HAP-1 (cell line): Measurements from ENCODE around the gene FNTB.

Experiments
- DNase-seq, 2 experiments: peaks; one replicate each; pipeline ENCODE4 v3.0.0-alpha.2; 2016 to 2020; ENCODE audit warnings: low spot score in 2 of 2
- H3K27me3 ChIP-seq: fragments of 250-450 bp; sonication (Bioruptor Pico); 2 replicates; pipeline ENCODE4 v1.5.1; 2020; ENCODE audit warnings: low read depth, mild to moderate bottlenecking, moderate library complexity
- H3K36me3 ChIP-seq: fragments of 250-450 bp; sonication (Bioruptor Pico); replicated peaks from 2 replicates; pipeline ENCODE4 v1.5.1; 2020; ENCODE audit warnings: mild to moderate bottlenecking
- H3K4me1 ChIP-seq: fragments of 250-450 bp; sonication (Bioruptor Pico); 2 replicates; pipeline ENCODE4 v1.5.1; 2020; ENCODE audit warnings: mild to moderate bottlenecking
- H3K4me3 ChIP-seq: fragments of 250-450 bp; sonication (Bioruptor Pico); 2 replicates; pipeline ENCODE4 v1.5.1; 2020; ENCODE audit warnings: mild to moderate bottlenecking, moderate library complexity
- H3K9me3 ChIP-seq: fragments of 250-450 bp; sonication (Bioruptor Pico); 2 replicates; pipeline ENCODE4 v1.5.1; 2020; ENCODE audit warnings: mild to moderate bottlenecking, moderate library complexity
- in situ Hi-C: fragments of 300-500 bp; cut with MboI; formaldehyde crosslinking; loops from 3 replicates; pipeline ENCODE4 v1.14.3; 2020; ENCODE audit warnings: low sequenced_read_pairs, inconsistent platforms, mixed read lengths

The FNTB gene

GRCh38 chr14:64946310-64947045 lies 40.2 kb upstream of the FNTB start:
- no peak for DNase-seq
- Histone ChIP-seq H3K36me3 (peaks cover 37% of the 10 kb centered on the region), H3K4me1 (no peaks in the 10 kb centered on the region), H3K4me3 (no peak overlapping the region), H3K9me3 (no peaks in the 10 kb centered on the region), H3K27me3 (no peaks in the 10 kb centered on the region)
- in situ Hi-C loops = no loop called here

GRCh38 chr14:64947710-64948611 lies 38.7 kb upstream of the FNTB start:
- H3K4me3 ChIP-seq = no peak overlapping the region
- H3K4me1 ChIP-seq = no peaks in the 10 kb centered on the region
- H3K36me3 ChIP-seq = peaks cover 49% of the 10 kb centered on the region
- in situ Hi-C loops = no loop called here
- DNase-seq = peak in 1 of 2 experiments; percentile 5
- H3K27me3 ChIP-seq = no peaks in the 10 kb centered on the region
- H3K9me3 ChIP-seq = no peaks in the 10 kb centered on the region

- Histone ChIP-seq H3K9me3 (no peaks in the 10 kb centered on the region), H3K27me3 (no peaks in the 10 kb centered on the region), H3K4me3 (no peak overlapping the region), H3K4me1 (no peaks in the 10 kb centered on the region), H3K36me3 (peaks cover 53% of the 10 kb centered on the region)
- no peak for DNase-seq
- in situ Hi-C loops = no loop called here
Observed at GRCh38 chr14:64948612-64949210, 38.0 kb upstream of the FNTB start.

- Histone ChIP-seq H3K4me1 (no peaks in the 10 kb centered on the region), H3K36me3 (peaks cover 50% of the 10 kb centered on the region), H3K9me3 (no peaks in the 10 kb centered on the region), H3K27me3 (no peaks in the 10 kb centered on the region), H3K4me3 (no peak overlapping the region)
- in situ Hi-C loops = no loop called here
- DNase-seq = no peak
Observed at GRCh38 chr14:64950889-64951288, 35.8 kb upstream of the FNTB start.

GRCh38 chr14:64951291-64951690 lies 35.4 kb upstream of the FNTB start:
- Histone ChIP-seq H3K4me3 (no peak overlapping the region), H3K36me3 (peaks cover 50% of the 10 kb centered on the region), H3K27me3 (no peaks in the 10 kb centered on the region), H3K4me1 (no peaks in the 10 kb centered on the region), H3K9me3 (no peaks in the 10 kb centered on the region)
- DNase-seq = no peak
- in situ Hi-C loops = no loop called here

- in situ Hi-C loops = no loop called here
- H3K27me3 ChIP-seq = no peaks in the 10 kb centered on the region
- H3K4me1 ChIP-seq = no peaks in the 10 kb centered on the region
- H3K4me3 ChIP-seq = no peak overlapping the region
- no peak for DNase-seq
- H3K9me3 ChIP-seq = no peaks in the 10 kb centered on the region
- H3K36me3 ChIP-seq = peaks cover 50% of the 10 kb centered on the region
Observed at GRCh38 chr14:64951724-64952123, 35.0 kb upstream of the FNTB start.

- Histone ChIP-seq H3K36me3 (peaks cover 42% of the 10 kb centered on the region), H3K4me3 (no peak overlapping the region), H3K9me3 (no peaks in the 10 kb centered on the region), H3K27me3 (no peaks in the 10 kb centered on the region), H3K4me1 (no peaks in the 10 kb centered on the region)
- no peak for DNase-seq
- in situ Hi-C loops = no loop called here
Observed at GRCh38 chr14:64952598-64953309, 33.9 kb upstream of the FNTB start.

- Histone ChIP-seq H3K36me3 (peaks cover 36% of the 10 kb centered on the region), H3K4me3 (no peak overlapping the region), H3K4me1 (no peaks in the 10 kb centered on the region), H3K27me3 (no peaks in the 10 kb centered on the region), H3K9me3 (no peaks in the 10 kb centered on the region)
- DNase-seq = no peak
- in situ Hi-C loops = no loop called here
Observed at GRCh38 chr14:64953310-64953654, 33.4 kb upstream of the FNTB start.

GRCh38 chr14:64953661-64954060 lies 33.0 kb upstream of the FNTB start:
- no peak for DNase-seq
- no peaks in the 10 kb centered on the region for H3K27me3 ChIP-seq
- H3K4me1 ChIP-seq = no peaks in the 10 kb centered on the region
- H3K36me3 ChIP-seq = peaks cover 33% of the 10 kb centered on the region
- in situ Hi-C loops = no loop called here
- no peaks in the 10 kb centered on the region for H3K9me3 ChIP-seq
- no peak overlapping the region for H3K4me3 ChIP-seq

GRCh38 chr14:64954491-64955240 lies 32.0 kb upstream of the FNTB start:
- peaks cover 29% of the 10 kb centered on the region for H3K36me3 ChIP-seq
- H3K27me3 ChIP-seq = no peaks in the 10 kb centered on the region
- H3K4me3 ChIP-seq = no peak overlapping the region
- H3K4me1 ChIP-seq = no peaks in the 10 kb centered on the region
- in situ Hi-C loops = no loop called here
- DNase-seq = no peak
- H3K9me3 ChIP-seq = no peaks in the 10 kb centered on the region

GRCh38 chr14:64955297-64955696 lies 31.4 kb upstream of the FNTB start:
- no peaks in the 10 kb centered on the region for H3K9me3 ChIP-seq
- no peak overlapping the region for H3K4me3 ChIP-seq
- no peaks in the 10 kb centered on the region for H3K4me1 ChIP-seq
- no peaks in the 10 kb centered on the region for H3K27me3 ChIP-seq
- in situ Hi-C loops = no loop called here
- peaks cover 28% of the 10 kb centered on the region for H3K36me3 ChIP-seq
- no peak for DNase-seq

- no peak for DNase-seq
- H3K36me3 ChIP-seq = peaks cover 15% of the 10 kb centered on the region
- no peaks in the 10 kb centered on the region for H3K9me3 ChIP-seq
- H3K4me3 ChIP-seq = no peak overlapping the region
- no peaks in the 10 kb centered on the region for H3K27me3 ChIP-seq
- in situ Hi-C loops = no loop called here
- H3K4me1 ChIP-seq = no peaks in the 10 kb centered on the region
Observed at GRCh38 chr14:64956697-64957406, 29.8 kb upstream of the FNTB start.

GRCh38 chr14:64958201-64958600 lies 28.5 kb upstream of the FNTB start:
- in situ Hi-C loops = no loop called here
- no peaks in the 10 kb centered on the region for H3K4me1 ChIP-seq
- H3K27me3 ChIP-seq = no peaks in the 10 kb centered on the region
- DNase-seq = no peak
- peaks cover 1% of the 10 kb centered on the region for H3K36me3 ChIP-seq
- no peak overlapping the region for H3K4me3 ChIP-seq
- no peaks in the 10 kb centered on the region for H3K9me3 ChIP-seq
